ENCODE results near the gene RNF150. TPM values are rescaled to one million over a fixed set of nuclear protein-coding genes. Genes with fewer than 3 reads are reported as not detected.

The RNF150 gene
- total RNA-seq, 1 experiment from 2014 or later = 1.1 TPM

- H3K36me3 ChIP-seq (replicated peaks; ENCODE audit: control insufficient read depth, insufficient read depth, low read length) = no peaks in the 10 kb centered on the region
- H3K27me3 ChIP-seq (ENCODE audit: control insufficient read depth, insufficient read depth, low read length) = no peaks in the 10 kb centered on the region
- no peak for DNase-seq
- H3K4me3 ChIP-seq (ENCODE audit: insufficient read depth, low read depth, low read length) = no peak overlapping the region
Measured at GRCh38 chr4:141119071-141119470, 14.2 kb downstream of the RNF150 start.

- no peaks in the 10 kb centered on the region for H3K27me3 ChIP-seq (ENCODE audit: control insufficient read depth, insufficient read depth, low read length)
- H3K4me3 ChIP-seq (ENCODE audit: insufficient read depth, low read depth, low read length) = no peak overlapping the region
- DNase-seq = no peak
- no peaks in the 10 kb centered on the region for H3K36me3 ChIP-seq (replicated peaks; ENCODE audit: control insufficient read depth, insufficient read depth, low read length)
Measured at GRCh38 chr4:141118381-141118780, 14.9 kb downstream of the RNF150 start.

- DNase-seq = no peak
- Histone ChIP-seq H3K4me3 (ENCODE audit: insufficient read depth, low read depth, low read length) (no peak overlapping the region), H3K27me3 (ENCODE audit: control insufficient read depth, insufficient read depth, low read length) (no peaks in the 10 kb centered on the region), H3K36me3 (replicated peaks; ENCODE audit: control insufficient read depth, insufficient read depth, low read length) (no peaks in the 10 kb centered on the region)
Measured at GRCh38 chr4:141117935-141118334, 15.3 kb downstream of the RNF150 start.

GRCh38 chr4:141109983-141110382 is 23.3 kb downstream of the RNF150 start:
- Histone ChIP-seq H3K36me3 (replicated peaks; ENCODE audit: control insufficient read depth, insufficient read depth, low read length) (no peaks in the 10 kb centered on the region), H3K4me3 (ENCODE audit: insufficient read depth, low read depth, low read length) (no peak overlapping the region), H3K27me3 (ENCODE audit: control insufficient read depth, insufficient read depth, low read length) (no peaks in the 10 kb centered on the region)
- no peak for DNase-seq

DNA sequence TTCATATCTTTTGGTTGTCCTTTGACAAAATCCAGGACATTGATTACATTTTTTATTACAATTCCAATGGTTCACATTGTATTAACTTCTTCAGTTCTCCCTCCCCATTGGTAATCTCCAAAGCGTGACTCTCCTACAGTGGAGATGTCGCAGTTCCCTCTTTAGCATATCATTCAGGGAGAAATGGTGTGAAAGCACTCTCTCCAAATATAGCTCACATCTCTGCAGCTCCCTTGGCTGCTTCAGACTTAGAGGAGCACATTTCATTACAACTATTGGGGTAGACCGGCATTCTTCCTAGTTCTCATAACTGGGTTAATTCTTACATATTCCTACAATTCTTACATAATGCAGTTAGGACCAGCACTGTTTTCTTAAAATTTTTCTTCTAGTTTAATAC is 25.3 kb downstream of the RNF150 start:
- Histone ChIP-seq H3K27me3 (ENCODE audit: control insufficient read depth, insufficient read depth, low read length) (no peaks in the 10 kb centered on the region), H3K36me3 (replicated peaks; ENCODE audit: control insufficient read depth, insufficient read depth, low read length) (no peaks in the 10 kb centered on the region), H3K4me3 (ENCODE audit: insufficient read depth, low read depth, low read length) (no peak overlapping the region)
- no peak for DNase-seq

- Histone ChIP-seq H3K4me3 (ENCODE audit: insufficient read depth, low read depth, low read length) (no peak overlapping the region), H3K36me3 (replicated peaks; ENCODE audit: control insufficient read depth, insufficient read depth, low read length) (no peaks in the 10 kb centered on the region), H3K27me3 (ENCODE audit: control insufficient read depth, insufficient read depth, low read length) (no peaks in the 10 kb centered on the region)
- no peak for DNase-seq
Measured at GRCh38 chr4:141102367-141102766, 30.9 kb downstream of the RNF150 start.

- Histone ChIP-seq H3K4me3 (ENCODE audit: insufficient read depth, low read depth, low read length) (no peak overlapping the region), H3K36me3 (replicated peaks; ENCODE audit: control insufficient read depth, insufficient read depth, low read length) (no peaks in the 10 kb centered on the region), H3K27me3 (ENCODE audit: control insufficient read depth, insufficient read depth, low read length) (no peaks in the 10 kb centered on the region)
- no peak for DNase-seq
Measured at GRCh38 chr4:141101511-141101910, 31.8 kb downstream of the RNF150 start.

GRCh38 chr4:141099326-141099725 is 33.9 kb downstream of the RNF150 start:
- Histone ChIP-seq H3K27me3 (ENCODE audit: control insufficient read depth, insufficient read depth, low read length) (no peaks in the 10 kb centered on the region), H3K4me3 (ENCODE audit: insufficient read depth, low read depth, low read length) (no peak overlapping the region), H3K36me3 (replicated peaks; ENCODE audit: control insufficient read depth, insufficient read depth, low read length) (no peaks in the 10 kb centered on the region)
- DNase-seq = no peak

- no peaks in the 10 kb centered on the region for H3K36me3 ChIP-seq (replicated peaks; ENCODE audit: control insufficient read depth, insufficient read depth, low read length)
- no peak overlapping the region for H3K4me3 ChIP-seq (ENCODE audit: insufficient read depth, low read depth, low read length)
- H3K27me3 ChIP-seq (ENCODE audit: control insufficient read depth, insufficient read depth, low read length) = no peaks in the 10 kb centered on the region
- no peak for DNase-seq
Measured at GRCh38 chr4:141098163-141098562, 35.1 kb downstream of the RNF150 start.

DNA sequence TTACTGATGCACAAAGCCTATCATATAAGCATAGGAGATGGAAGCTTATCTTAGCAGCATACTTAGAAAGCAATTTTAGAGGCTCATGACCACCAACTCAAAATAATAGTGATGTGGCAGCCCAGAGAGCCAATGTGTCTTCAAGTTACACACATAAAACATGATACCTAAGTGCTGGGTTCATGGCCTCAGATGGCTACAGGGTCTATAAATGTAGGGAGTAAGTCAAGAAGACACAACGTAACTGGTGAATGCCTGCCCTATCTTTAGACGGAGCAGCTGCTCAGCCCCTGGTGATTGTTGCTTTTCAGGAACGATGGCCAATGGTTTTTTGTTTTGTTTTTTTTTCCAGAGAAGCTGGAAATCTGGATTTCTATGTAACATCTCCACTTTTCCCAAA is 42.8 kb downstream of the RNF150 start:
- H3K4me3 ChIP-seq (ENCODE audit: insufficient read depth, low read depth, low read length) = no peak overlapping the region
- H3K27me3 ChIP-seq (ENCODE audit: control insufficient read depth, insufficient read depth, low read length) = no peaks in the 10 kb centered on the region
- H3K36me3 ChIP-seq (replicated peaks; ENCODE audit: control insufficient read depth, insufficient read depth, low read length) = no peaks in the 10 kb centered on the region
- DNase-seq = no peak

DNA sequence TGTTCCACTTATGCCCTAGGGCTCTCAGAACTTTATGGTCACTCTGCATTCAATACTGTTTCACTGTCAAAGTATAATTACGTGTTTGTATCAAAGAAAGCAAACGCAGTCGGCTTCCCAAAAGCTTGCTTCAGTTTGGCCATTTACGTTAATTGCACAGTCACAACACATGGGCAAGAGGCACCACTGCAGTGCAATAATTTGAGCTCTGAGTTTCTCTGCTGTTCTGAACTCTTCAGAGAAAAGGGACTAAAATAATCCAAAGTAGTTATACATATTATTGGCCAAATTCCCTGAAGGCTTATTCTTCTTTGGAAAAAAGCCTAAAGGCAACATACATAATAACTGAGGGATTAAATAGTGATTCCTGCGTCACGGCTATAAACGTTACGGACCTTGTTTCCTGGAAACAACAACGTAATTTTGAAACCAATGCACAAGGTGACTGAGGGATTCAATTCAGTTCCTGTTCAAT is 51.3 kb downstream of the RNF150 start:
- Histone ChIP-seq H3K4me3 (ENCODE audit: insufficient read depth, low read depth, low read length) (no peak overlapping the region), H3K36me3 (replicated peaks; ENCODE audit: control insufficient read depth, insufficient read depth, low read length) (no peaks in the 10 kb centered on the region), H3K27me3 (ENCODE audit: control insufficient read depth, insufficient read depth, low read length) (no peaks in the 10 kb centered on the region)
- DNase-seq = no peak

- no peak for DNase-seq
- Histone ChIP-seq H3K4me3 (ENCODE audit: insufficient read depth, low read depth, low read length) (no peak overlapping the region), H3K36me3 (replicated peaks; ENCODE audit: control insufficient read depth, insufficient read depth, low read length) (no peaks in the 10 kb centered on the region), H3K27me3 (ENCODE audit: control insufficient read depth, insufficient read depth, low read length) (no peaks in the 10 kb centered on the region)
Measured at GRCh38 chr4:141080668-141081067, 52.6 kb downstream of the RNF150 start.

GRCh38 chr4:141079393-141079930 is 53.8 kb downstream of the RNF150 start:
- Histone ChIP-seq H3K4me3 (ENCODE audit: insufficient read depth, low read depth, low read length) (no peak overlapping the region), H3K27me3 (ENCODE audit: control insufficient read depth, insufficient read depth, low read length) (no peaks in the 10 kb centered on the region), H3K36me3 (replicated peaks; ENCODE audit: control insufficient read depth, insufficient read depth, low read length) (no peaks in the 10 kb centered on the region)
- no peak for DNase-seq

- Histone ChIP-seq H3K36me3 (replicated peaks; ENCODE audit: control insufficient read depth, insufficient read depth, low read length) (no peaks in the 10 kb centered on the region), H3K4me3 (ENCODE audit: insufficient read depth, low read depth, low read length) (no peak overlapping the region), H3K27me3 (ENCODE audit: control insufficient read depth, insufficient read depth, low read length) (no peaks in the 10 kb centered on the region)
- no peak for DNase-seq
Measured at GRCh38 chr4:141078871-141079270, 54.4 kb downstream of the RNF150 start.

GRCh38 chr4:141077611-141078225 is 55.6 kb downstream of the RNF150 start:
- Histone ChIP-seq H3K27me3 (ENCODE audit: control insufficient read depth, insufficient read depth, low read length) (no peaks in the 10 kb centered on the region), H3K36me3 (replicated peaks; ENCODE audit: control insufficient read depth, insufficient read depth, low read length) (no peaks in the 10 kb centered on the region), H3K4me3 (ENCODE audit: insufficient read depth, low read depth, low read length) (no peak overlapping the region)
- no peak for DNase-seq

- DNase-seq = no peak
- Histone ChIP-seq H3K4me3 (ENCODE audit: insufficient read depth, low read depth, low read length) (no peak overlapping the region), H3K36me3 (replicated peaks; ENCODE audit: control insufficient read depth, insufficient read depth, low read length) (no peaks in the 10 kb centered on the region), H3K27me3 (ENCODE audit: control insufficient read depth, insufficient read depth, low read length) (no peaks in the 10 kb centered on the region)
Measured at GRCh38 chr4:141075553-141075952, 57.7 kb downstream of the RNF150 start.

All from H7 (cell line).